SU-DHL-6 (cell line): ENCODE results near the gene FARS2.

Experiments used
- H2AFZ ChIP-seq: fragments of 200-600 bp; sonication (generic); 2 replicates; pipeline ENCODE4 v1.6.1; 2014; ENCODE audit warnings: low read depth, mild to moderate bottlenecking, moderate library complexity, mixed read lengths, antibody characterized with exemption, low read length; ENCODE audit not compliant: severe bottlenecking
- H3F3A ChIP-seq: fragments of 200-600 bp; shearing (Covaris generic); 2 replicates; pipeline ENCODE4 v1.6.0; 2016; ENCODE audit warnings: antibody characterized with exemption, mild to moderate bottlenecking; ENCODE audit not compliant: insufficient read depth
- H3K27ac ChIP-seq: fragments of 200-600 bp; sonication (generic); 2 replicates; pipeline ENCODE4 v1.5.1; 2016; ENCODE audit warnings: low read depth, mild to moderate bottlenecking, low read length, moderate library complexity, mixed read lengths
- H3K27me3 ChIP-seq: fragments of 200-600 bp; sonication (generic), shearing (Covaris generic); 2 replicates; pipeline ENCODE4 v1.6.0; 2014; ENCODE audit warnings: mild to moderate bottlenecking, low read length
- H3K36me3 ChIP-seq: fragments of 200-600 bp; sonication (generic); 2 replicates; pipeline ENCODE4 v1.6.1; 2014; ENCODE audit warnings: mild to moderate bottlenecking, low read length, mixed read lengths
- H3K4me2 ChIP-seq: fragments of 300-600, 200-600 bp; shearing (Covaris generic), sonication (generic); 2 replicates; pipeline ENCODE4 v1.6.0; 2014; ENCODE audit warnings: low read length, low read depth, mild to moderate bottlenecking; ENCODE audit not compliant: poor library complexity, severe bottlenecking
- H3K4me3 ChIP-seq: fragments of 200-600 bp; sonication (generic); 2 replicates; pipeline ENCODE4 v1.5.1; 2014; ENCODE audit warnings: antibody characterized with exemption, low read length, mild to moderate bottlenecking, mixed read lengths; ENCODE audit not compliant: insufficient read depth, poor library complexity, severe bottlenecking
- H3K79me2 ChIP-seq: fragments of 200-600 bp; sonication (generic); 2 replicates; pipeline ENCODE4 v1.6.1; 2014; ENCODE audit warnings: mild to moderate bottlenecking, low read length, moderate library complexity; ENCODE audit not compliant: insufficient read depth
- H3K9ac ChIP-seq: fragments of 200-600 bp; sonication (generic); 2 replicates; pipeline ENCODE4 v1.7.0; 2014; ENCODE audit warnings: mild to moderate bottlenecking, low read length
- H3K9me2 ChIP-seq: fragments of 200-600 bp; sonication (generic); replicated peaks from 2 replicates; pipeline ENCODE4 v1.6.1; 2014; ENCODE audit warnings: low read length; ENCODE audit not compliant: insufficient read depth
- H3K9me3 ChIP-seq: fragments of 200-600 bp; sonication (generic); 2 replicates; pipeline ENCODE4 v1.6.1; 2014; ENCODE audit warnings: low read length, mixed read lengths; ENCODE audit not compliant: insufficient read depth
- H4K20me1 ChIP-seq: fragments of 200-600 bp; sonication (generic); 2 replicates; pipeline ENCODE4 v1.6.1; 2014; ENCODE audit warnings: low read depth, mild to moderate bottlenecking, antibody characterized with exemption, low read length, moderate library complexity, mixed read lengths
- CTCF ChIP-seq: fragments of 200-600 bp; sonication (generic); IDR thresholded peaks from one replicate; pipeline ENCODE4 v1.5.1; 2017; ENCODE audit warnings: antibody characterized with exemption, mild to moderate bottlenecking, low read length, moderate library complexity; ENCODE audit not compliant: insufficient read depth, poor library complexity, severe bottlenecking
- EZH2phosphoT487 ChIP-seq: fragments of 200-600 bp; sonication (generic), shearing (Covaris generic); conservative IDR thresholded peaks from 2 replicates; pipeline ENCODE4 v1.6.1; 2018; ENCODE audit warnings: mild to moderate bottlenecking, antibody characterized with exemption, low read length, moderate library complexity, mixed read lengths

Gene FARS2

GRCh38 chr6:5684320-5685053, 423.2 kb downstream of the FARS2 start:
- Histone ChIP-seq H3K27me3 (no peaks in the 10 kb centered on the region), H3K9me3 (no peaks in the 10 kb centered on the region), H3K9me2 (no peaks in the 10 kb centered on the region), H3K27ac (no peak overlapping the region), H4K20me1 (no peaks in the 10 kb centered on the region), H3K4me3 (no peak overlapping the region), H3F3A (no peaks in the 10 kb centered on the region), H3K79me2 (no peaks in the 10 kb centered on the region), H2AFZ (no peak overlapping the region), H3K4me2 (no peak overlapping the region), H3K9ac (no peak overlapping the region), H3K36me3 (no peaks in the 10 kb centered on the region)
- TF ChIP-seq EZH2phosphoT487 (no peak), CTCF (no peak)

GRCh38 chr6:5693225-5694145, 432.2 kb downstream of the FARS2 start:
- Histone ChIP-seq H2AFZ (no peak overlapping the region), H3K79me2 (no peaks in the 10 kb centered on the region), H3K27me3 (no peaks in the 10 kb centered on the region), H3K9me3 (no peaks in the 10 kb centered on the region), H4K20me1 (no peaks in the 10 kb centered on the region), H3K36me3 (no peaks in the 10 kb centered on the region), H3K9me2 (no peaks in the 10 kb centered on the region), H3K4me3 (no peak overlapping the region), H3F3A (no peaks in the 10 kb centered on the region), H3K27ac (no peak overlapping the region), H3K4me2 (no peak overlapping the region), H3K9ac (no peak overlapping the region)
- TF ChIP-seq EZH2phosphoT487 (no peak), CTCF (no peak)

GRCh38 chr6:5695260-5696245, 434.2 kb downstream of the FARS2 start:
- Histone ChIP-seq H3K9me2 (no peaks in the 10 kb centered on the region), H3K9ac (no peak overlapping the region), H4K20me1 (no peaks in the 10 kb centered on the region), H3K36me3 (no peaks in the 10 kb centered on the region), H3F3A (no peaks in the 10 kb centered on the region), H3K4me2 (no peak overlapping the region), H3K9me3 (no peaks in the 10 kb centered on the region), H3K79me2 (no peaks in the 10 kb centered on the region), H3K4me3 (no peak overlapping the region), H2AFZ (no peak overlapping the region), H3K27me3 (no peaks in the 10 kb centered on the region), H3K27ac (no peak overlapping the region)
- TF ChIP-seq CTCF (no peak), EZH2phosphoT487 (no peak)
